Endothelial cell of umbilical vein (primary cell): ENCODE results near the gene CHAC2.

Experiments used
- CTCF ChIP-seq, 2 donors: IDR thresholded peaks; 1 replicate in 1 of 2; 2 replicates in 1 of 2; pipeline ENCODE4 v1.5.1; 2011; ENCODE audit warnings: low read length in 2 of 2, mild to moderate bottlenecking in 2 of 2, moderate library complexity in 2 of 2, control low read depth in 1 of 2, inconsistent platforms in 1 of 2, low read depth in 1 of 2; ENCODE audit not compliant: insufficient read depth in 1 of 2; ENCODE audit errors: extremely low read depth in 1 of 2
- MAX ChIP-seq: IDR thresholded peaks from 2 replicates; pipeline ENCODE4 v1.6.1; 2011; ENCODE audit not compliant: insufficient read depth, insufficient read length

GRCh38 chr2:53767405-53768241 is at the start of gene CHAC2:
- TF ChIP-seq CTCF (IDR thresholded peaks at IDR 0.05; ENCODE audit: extremely low read depth in 1 of 2, insufficient read depth in 1 of 2, low read depth in 1 of 2, low read length in 2 of 2) (peak in 1 of 2 donors; percentile 51), MAX (no peak)
